ENCODE results near the gene PLB1.

The PLB1 gene

GRCh38 chr2:28594332-28595108, 98.7 kb downstream of the PLB1 start:
- Histone ChIP-seq H3K27me3 (ENCODE audit: control insufficient read depth, insufficient read depth, low read length) (no peaks in the 10 kb centered on the region), H3K4me2 (ENCODE audit: low read length) (peak overlapping the region; percentile 54), H3K9me3 (ENCODE audit: control insufficient read depth, low read length) (no peaks in the 10 kb centered on the region), H3K4me3 (ENCODE audit: low read depth, low read length) (peak overlapping the region; percentile 10), H3K27ac (peak overlapping the region; percentile 63), H3K4me1 (peaks cover 11% of the 10 kb centered on the region), H3K36me3 (ENCODE audit: control insufficient read depth, insufficient read depth, low read length) (no peaks in the 10 kb centered on the region), H3K9ac (no peak overlapping the region), H2AFZ (peak overlapping the region; percentile 87), H3K79me2 (no peaks in the 10 kb centered on the region)
- TF ChIP-seq CTCF (IDR thresholded peaks at IDR 0.05) = peak; percentile 94

- H3K4me3 ChIP-seq (ENCODE audit: low read depth, low read length) = no peak overlapping the region
- no peak overlapping the region for H3K4me2 ChIP-seq (ENCODE audit: low read length)
- no peaks in the 10 kb centered on the region for H3K27me3 ChIP-seq (ENCODE audit: control insufficient read depth, insufficient read depth, low read length)
- no peaks in the 10 kb centered on the region for H3K36me3 ChIP-seq (ENCODE audit: control insufficient read depth, insufficient read depth, low read length)
- H3K27ac ChIP-seq = no peak overlapping the region
- no peaks in the 10 kb centered on the region for H3K79me2 ChIP-seq
- no peak overlapping the region for H2AFZ ChIP-seq
- H3K9ac ChIP-seq = no peak overlapping the region
- TF ChIP-seq CTCF (IDR thresholded peaks at IDR 0.05) = no peak
- no peaks in the 10 kb centered on the region for H3K9me3 ChIP-seq (ENCODE audit: control insufficient read depth, low read length)
- peaks cover 11% of the 10 kb centered on the region for H3K4me1 ChIP-seq
These were observed 99.5 kb downstream of the PLB1 start for GRCh38 chr2:28595323-28595722.

- no peak overlapping the region for H3K27ac ChIP-seq
- H3K9ac ChIP-seq = no peak overlapping the region
These were observed 102.6 kb downstream of the PLB1 start for GRCh38 chr2:28598484-28598883.

GRCh38 chr2:28600181-28600580, 104.3 kb downstream of the PLB1 start:
- Histone ChIP-seq H3K79me2 (no peaks in the 10 kb centered on the region), H3K9me3 (ENCODE audit: control insufficient read depth, low read length) (no peaks in the 10 kb centered on the region), H3K36me3 (ENCODE audit: control insufficient read depth, insufficient read depth, low read length) (no peaks in the 10 kb centered on the region), H3K9ac (no peak overlapping the region), H3K27ac (no peak overlapping the region), H3K4me2 (ENCODE audit: low read length) (no peak overlapping the region), H2AFZ (no peak overlapping the region), H3K4me3 (ENCODE audit: low read depth, low read length) (no peak overlapping the region), H3K27me3 (ENCODE audit: control insufficient read depth, insufficient read depth, low read length) (no peaks in the 10 kb centered on the region), H3K4me1 (peaks cover 11% of the 10 kb centered on the region)
- TF ChIP-seq CTCF (IDR thresholded peaks at IDR 0.05) = no peak

More at GRCh38 chr2:28598484-28598883, 102.6 kb downstream of the PLB1 start:
- Histone ChIP-seq H2AFZ (no peak overlapping the region), H3K4me1 (peaks cover 17% of the 10 kb centered on the region), H3K79me2 (no peaks in the 10 kb centered on the region), H3K9me3 (ENCODE audit: control insufficient read depth, low read length) (no peaks in the 10 kb centered on the region), H3K27me3 (ENCODE audit: control insufficient read depth, insufficient read depth, low read length) (no peaks in the 10 kb centered on the region), H3K4me3 (ENCODE audit: low read depth, low read length) (no peak overlapping the region), H3K4me2 (ENCODE audit: low read length) (no peak overlapping the region), H3K36me3 (ENCODE audit: control insufficient read depth, insufficient read depth, low read length) (no peaks in the 10 kb centered on the region)
- TF ChIP-seq CTCF (IDR thresholded peaks at IDR 0.05) = no peak

- no peak for TF ChIP-seq CTCF (IDR thresholded peaks at IDR 0.05)
- Histone ChIP-seq H2AFZ (no peak overlapping the region), H3K4me3 (ENCODE audit: low read depth, low read length) (no peak overlapping the region), H3K79me2 (no peaks in the 10 kb centered on the region), H3K27me3 (ENCODE audit: control insufficient read depth, insufficient read depth, low read length) (no peaks in the 10 kb centered on the region), H3K9ac (no peak overlapping the region), H3K4me1 (peaks cover 11% of the 10 kb centered on the region), H3K9me3 (ENCODE audit: control insufficient read depth, low read length) (no peaks in the 10 kb centered on the region), H3K4me2 (ENCODE audit: low read length) (no peak overlapping the region), H3K36me3 (ENCODE audit: control insufficient read depth, insufficient read depth, low read length) (no peaks in the 10 kb centered on the region), H3K27ac (peak overlapping the region; percentile 29)
These were observed 105.8 kb downstream of the PLB1 start for GRCh38 chr2:28601616-28602015.

Data from parathyroid adenoma (tissue), 2 donors.